ENCODE measurements around the gene WDFY4.

DNA sequence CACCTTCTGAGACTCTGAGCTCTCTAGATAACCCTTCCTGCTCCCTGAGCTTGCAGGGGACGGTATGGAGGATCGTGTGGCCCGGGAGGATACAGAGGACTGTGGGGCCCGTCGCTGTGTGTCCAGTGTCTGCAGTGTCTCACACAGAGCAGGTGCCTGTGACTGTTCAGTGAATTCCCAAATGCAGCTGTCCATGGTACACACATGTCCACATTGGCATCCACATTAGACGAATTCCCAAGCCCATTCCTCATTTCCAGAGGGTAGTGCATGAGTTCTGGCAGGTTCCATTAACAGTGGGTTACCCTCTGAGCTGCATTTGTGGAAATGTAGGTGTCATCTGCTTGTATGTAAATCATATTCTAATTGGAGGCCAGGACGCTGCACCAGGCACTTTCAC, 39.5 kb downstream of the WDFY4 start:
- TF ChIP-seq POLR2AphosphoS5 (IDR thresholded peaks at IDR 0.05; ENCODE audit: insufficient read depth in 1 of 2, low read depth in 1 of 2) (no peak), POLR2A (IDR thresholded peaks at IDR 0.05) (no peak)
- TF ChIP-seq, protein P1, sequence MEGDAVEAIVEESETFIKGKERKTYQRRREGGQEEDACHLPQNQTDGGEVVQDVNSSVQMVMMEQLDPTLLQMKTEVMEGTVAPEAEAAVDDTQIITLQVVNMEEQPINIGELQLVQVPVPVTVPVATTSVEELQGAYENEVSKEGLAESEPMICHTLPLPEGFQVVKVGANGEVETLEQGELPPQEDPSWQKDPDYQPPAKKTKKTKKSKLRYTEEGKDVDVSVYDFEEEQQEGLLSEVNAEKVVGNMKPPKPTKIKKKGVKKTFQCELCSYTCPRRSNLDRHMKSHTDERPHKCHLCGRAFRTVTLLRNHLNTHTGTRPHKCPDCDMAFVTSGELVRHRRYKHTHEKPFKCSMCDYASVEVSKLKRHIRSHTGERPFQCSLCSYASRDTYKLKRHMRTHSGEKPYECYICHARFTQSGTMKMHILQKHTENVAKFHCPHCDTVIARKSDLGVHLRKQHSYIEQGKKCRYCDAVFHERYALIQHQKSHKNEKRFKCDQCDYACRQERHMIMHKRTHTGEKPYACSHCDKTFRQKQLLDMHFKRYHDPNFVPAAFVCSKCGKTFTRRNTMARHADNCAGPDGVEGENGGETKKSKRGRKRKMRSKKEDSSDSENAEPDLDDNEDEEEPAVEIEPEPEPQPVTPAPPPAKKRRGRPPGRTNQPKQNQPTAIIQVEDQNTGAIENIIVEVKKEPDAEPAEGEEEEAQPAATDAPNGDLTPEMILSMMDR (IDR thresholded peaks at IDR 0.05): no peak
